BLaER1 (cell line): Measurements from ENCODE around the gene CDX2.
A peak's percentile ranks its signal among the peaks of the same experiment; 100 is the strongest.

Experiments
- H3K27ac ChIP-seq: shearing (Covaris generic); formaldehyde crosslinking; 2 replicates; pipeline ENCODE4 v1.8.1; 2022
- H3K27me3 ChIP-seq: shearing (Covaris generic); formaldehyde crosslinking; 2 replicates; pipeline ENCODE4 v1.8.1; 2022
- H3K36me3 ChIP-seq: shearing (Covaris generic); formaldehyde crosslinking; 2 replicates; pipeline ENCODE4 v1.8.1; 2022
- H3K4me1 ChIP-seq: shearing (Covaris generic); formaldehyde crosslinking; 2 replicates; pipeline ENCODE4 v1.8.1; 2022
- H3K4me2 ChIP-seq: shearing (Covaris generic); formaldehyde crosslinking; 2 replicates; pipeline ENCODE4 v1.8.1; 2022
- H3K4me3 ChIP-seq: shearing (Covaris generic); formaldehyde crosslinking; 2 replicates; pipeline ENCODE4 v1.8.1; 2022
- H3K9ac ChIP-seq: shearing (Covaris generic); formaldehyde crosslinking; 2 replicates; pipeline ENCODE4 v1.8.1; 2022
- H3K9me3 ChIP-seq: shearing (Covaris generic); formaldehyde crosslinking; 2 replicates; pipeline ENCODE4 v1.8.1; 2022
- H4K20me1 ChIP-seq: shearing (Covaris generic); formaldehyde crosslinking; 2 replicates; pipeline ENCODE4 v1.8.1; 2022
- Cebpa-rat ChIP-seq: shearing (Covaris generic); IDR thresholded peaks from 2 replicates; pipeline ENCODE4 v1.8.1; 2022

Gene CDX2

DNA sequence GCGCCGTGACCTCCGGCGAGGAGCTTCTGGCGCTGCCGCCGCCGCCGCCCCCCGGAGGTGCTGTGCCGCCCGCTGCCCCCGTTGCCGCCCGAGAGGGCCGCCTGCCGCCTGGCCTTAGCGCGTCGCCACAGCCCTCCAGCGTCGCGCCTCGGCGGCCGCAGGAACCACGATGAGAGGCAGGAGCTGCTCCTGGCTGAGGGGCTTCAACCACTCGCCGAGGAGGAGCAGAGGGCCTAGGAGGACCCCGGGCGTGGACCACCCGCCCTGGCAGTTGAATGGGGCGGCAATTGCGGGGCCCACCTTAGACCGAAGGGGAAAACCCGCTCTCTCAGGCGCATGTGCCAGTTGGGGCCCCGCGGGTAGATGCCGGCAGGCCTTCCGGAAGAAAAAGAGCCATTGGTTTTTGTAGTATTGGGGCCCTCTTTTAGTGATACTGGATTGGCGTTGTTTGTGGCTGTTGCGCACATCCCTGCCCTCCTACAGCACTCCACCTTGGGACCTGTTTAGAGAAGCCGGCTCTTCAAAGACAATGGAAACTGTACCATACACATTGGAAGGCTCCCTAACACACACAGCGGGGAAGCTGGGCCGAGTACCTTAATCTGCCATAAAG, 44.5 kb downstream of the CDX2 start:
- Histone ChIP-seq H3K9me3 (peaks cover 75% of the 10 kb centered on the region), H3K4me2 (no peak overlapping the region), H4K20me1 (peaks cover 90% of the 10 kb centered on the region), H3K36me3 (no peaks in the 10 kb centered on the region), H3K4me3 (peak overlapping the region; percentile 41; the same call in 1 of the 2 replicates), H3K27ac (no peak overlapping the region), H3K27me3 (peaks cover 100% of the 10 kb centered on the region), H3K4me1 (peaks cover 20% of the 10 kb centered on the region), H3K9ac (no peak overlapping the region)
- TF ChIP-seq Cebpa-rat = no peak

DNA sequence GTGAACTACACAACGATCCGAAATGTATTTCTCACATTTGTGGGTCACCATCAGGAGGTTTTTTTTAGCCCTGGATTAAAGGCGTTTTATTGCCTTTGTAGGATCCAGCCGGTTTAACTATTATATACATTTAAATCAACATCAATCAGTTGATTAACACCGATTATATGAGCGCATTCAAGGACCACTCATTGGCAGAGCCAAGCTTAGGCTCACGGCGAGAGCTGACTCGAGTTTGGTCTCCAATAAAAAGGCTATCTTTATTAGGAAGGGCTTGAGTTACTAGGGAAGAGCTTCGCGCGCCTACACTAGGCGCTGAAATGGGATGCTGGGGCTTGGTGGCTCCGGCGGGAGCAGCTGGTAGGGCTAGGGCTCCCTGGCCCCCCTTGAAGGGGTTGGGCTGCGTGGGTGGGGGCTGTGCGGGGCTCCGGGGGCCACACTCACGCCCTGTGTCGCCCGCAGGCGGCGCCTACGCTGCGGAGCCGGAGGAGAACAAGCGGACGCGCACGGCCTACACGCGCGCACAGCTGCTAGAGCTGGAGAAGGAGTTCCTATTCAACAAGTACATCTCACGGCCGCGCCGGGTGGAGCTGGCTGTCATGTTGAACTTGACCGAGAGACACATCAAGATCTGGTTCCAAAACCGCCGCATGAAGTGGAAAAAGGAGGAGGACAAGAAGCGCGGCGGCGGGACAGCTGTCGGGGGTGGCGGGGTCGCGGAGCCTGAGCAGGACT, 45.2 kb downstream of the CDX2 start:
- peak overlapping the region; percentile 41; the same call in 1 of the 2 replicates for H3K4me3 ChIP-seq
- H4K20me1 ChIP-seq = peaks cover 94% of the 10 kb centered on the region

DNA sequence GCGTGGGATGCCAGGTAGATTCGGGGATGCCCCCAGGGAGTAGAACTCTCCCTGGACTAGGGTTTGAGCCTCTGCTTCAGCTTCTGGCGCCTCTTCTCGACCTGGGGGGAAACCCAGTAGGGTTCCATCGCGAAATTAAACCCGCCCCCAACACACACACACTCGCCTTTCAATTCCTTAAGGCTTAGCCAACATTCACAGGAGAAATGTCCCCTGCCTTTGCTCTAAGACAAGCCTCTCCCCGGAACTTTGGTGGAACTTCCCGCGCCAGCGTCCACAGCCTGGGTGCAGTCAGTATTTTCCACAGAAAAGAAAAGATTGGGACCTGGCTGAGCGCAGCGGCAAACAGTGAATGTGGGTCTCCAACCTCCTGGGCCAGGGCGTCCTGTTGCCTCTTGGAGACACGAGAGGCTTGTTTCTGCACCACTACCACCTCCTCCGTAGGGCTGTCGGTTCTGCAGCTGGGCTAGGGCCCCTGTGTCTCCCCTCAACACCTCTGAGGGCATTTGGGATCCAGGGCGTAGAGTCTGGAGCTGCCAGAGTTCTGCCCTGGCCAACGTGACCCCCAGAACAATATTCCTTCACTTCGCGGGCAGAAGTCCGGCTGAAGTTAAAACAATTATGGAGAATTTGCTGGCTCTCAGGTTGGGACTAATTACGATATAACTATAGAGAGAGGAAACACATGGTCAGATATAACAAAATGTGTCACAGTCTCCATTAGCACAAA, 46.1 kb downstream of the CDX2 start:
- no peaks in the 10 kb centered on the region for H3K36me3 ChIP-seq
- peaks cover 94% of the 10 kb centered on the region for H4K20me1 ChIP-seq
- H3K27ac ChIP-seq = no peak overlapping the region
- H3K9me3 ChIP-seq = peaks cover 63% of the 10 kb centered on the region
- TF ChIP-seq Cebpa-rat = no peak
- H3K4me2 ChIP-seq = no peak overlapping the region
- peaks cover 100% of the 10 kb centered on the region for H3K27me3 ChIP-seq
- peaks cover 20% of the 10 kb centered on the region for H3K4me1 ChIP-seq
- H3K4me3 ChIP-seq = no peak overlapping the region
- no peak overlapping the region for H3K9ac ChIP-seq

More for the DNA sequence above, 45.2 kb downstream of the CDX2 start:
- Histone ChIP-seq H3K9me3 (peaks cover 70% of the 10 kb centered on the region), H3K27me3 (peaks cover 100% of the 10 kb centered on the region), H3K36me3 (no peaks in the 10 kb centered on the region), H3K9ac (no peak overlapping the region), H3K4me1 (peaks cover 20% of the 10 kb centered on the region), H3K27ac (no peak overlapping the region), H3K4me2 (no peak overlapping the region)
- no peak for TF ChIP-seq Cebpa-rat

DNA sequence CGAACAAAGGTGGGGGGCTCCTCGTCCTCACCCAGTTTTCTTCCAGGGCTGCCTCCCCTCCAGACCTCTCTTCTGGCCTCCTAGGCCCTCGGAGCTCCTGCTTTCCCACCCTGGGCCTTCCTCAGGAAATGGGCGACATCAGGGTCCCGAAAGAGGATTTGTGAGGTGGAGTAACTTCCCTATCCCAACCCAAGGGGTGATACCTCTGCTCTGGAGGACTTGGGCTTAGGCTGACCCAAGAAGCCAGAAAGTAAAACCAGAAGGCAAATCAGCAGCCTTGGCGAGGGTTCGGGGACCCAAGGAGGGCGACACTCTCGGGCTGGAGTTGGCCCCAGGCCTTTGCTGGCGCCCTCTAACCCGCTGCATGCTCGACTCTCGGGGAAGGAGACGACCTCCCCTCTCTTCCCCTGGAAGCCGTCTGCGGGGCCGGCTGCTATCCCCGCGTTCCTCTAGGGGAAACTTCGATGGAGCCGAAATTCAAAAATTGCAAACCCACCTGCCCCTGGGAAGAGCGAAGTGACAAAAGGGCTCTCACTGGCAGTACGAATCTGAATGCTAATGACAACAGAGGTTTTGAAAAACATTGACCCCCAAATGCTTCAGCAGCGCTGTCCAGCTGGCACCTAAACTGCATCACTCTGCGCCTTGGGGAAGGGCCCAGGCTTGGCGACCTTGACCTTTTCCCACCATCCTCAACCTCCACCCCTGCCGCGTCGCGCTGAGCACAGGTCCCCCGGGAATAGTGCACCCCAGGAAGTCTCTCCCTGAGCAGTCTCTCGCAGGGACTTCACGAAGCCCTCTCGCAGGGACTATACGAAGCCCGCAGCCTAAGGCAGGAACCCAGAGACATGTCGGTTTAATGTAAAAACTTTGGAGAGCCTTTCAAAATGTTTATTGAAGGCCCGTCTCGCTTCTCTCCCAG, 46.9 kb downstream of the CDX2 start:
- no peak overlapping the region for H3K27ac ChIP-seq
- peaks cover 93% of the 10 kb centered on the region for H4K20me1 ChIP-seq
- H3K4me3 ChIP-seq = peak overlapping the region; percentile 61; the same call in 1 of the 2 replicates
- H3K9me3 ChIP-seq = peaks cover 57% of the 10 kb centered on the region
- H3K4me1 ChIP-seq = peaks cover 20% of the 10 kb centered on the region
- no peak overlapping the region for H3K9ac ChIP-seq
- peak overlapping the region; percentile 87; the same call in 1 of the 2 replicates for H3K4me2 ChIP-seq
- TF ChIP-seq Cebpa-rat = no peak
- H3K36me3 ChIP-seq = no peaks in the 10 kb centered on the region
- peaks cover 100% of the 10 kb centered on the region for H3K27me3 ChIP-seq

DNA sequence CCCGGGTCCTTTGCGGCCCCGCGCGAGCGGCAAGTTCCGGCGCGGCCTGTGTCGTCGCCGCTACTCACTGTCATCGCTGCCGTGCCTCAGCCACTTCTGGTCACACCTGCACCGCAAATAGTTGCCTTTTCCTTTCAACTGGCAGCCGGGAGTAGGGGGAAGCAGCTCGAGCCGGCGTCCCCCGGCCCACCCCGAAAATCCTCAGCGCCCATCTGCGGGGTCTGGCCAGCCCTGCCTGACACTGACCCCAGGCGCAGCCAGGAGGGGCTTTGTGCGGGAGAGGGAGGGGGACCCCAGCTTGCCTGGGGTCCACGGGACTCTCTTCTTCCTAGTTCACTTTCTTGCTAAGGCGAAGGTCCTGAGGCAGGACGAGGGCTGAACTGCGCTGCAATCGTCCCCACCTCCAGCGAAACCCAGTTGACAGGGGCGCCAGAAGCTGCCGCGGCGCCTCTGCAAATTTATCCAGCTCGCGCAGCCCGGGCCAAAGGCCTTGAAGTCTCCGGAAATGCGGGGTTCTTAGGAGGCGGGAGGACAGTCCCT, 47.6 kb downstream of the CDX2 start:
- H3K4me1 ChIP-seq = peaks cover 20% of the 10 kb centered on the region
- H3K4me3 ChIP-seq = peak overlapping the region; percentile 61
- H3K27me3 ChIP-seq = peaks cover 100% of the 10 kb centered on the region
- peaks cover 90% of the 10 kb centered on the region for H4K20me1 ChIP-seq
- H3K4me2 ChIP-seq = peak overlapping the region; percentile 87
- H3K27ac ChIP-seq = no peak overlapping the region
- H3K9me3 ChIP-seq = peaks cover 50% of the 10 kb centered on the region
- H3K9ac ChIP-seq = no peak overlapping the region
- no peaks in the 10 kb centered on the region for H3K36me3 ChIP-seq
- no peak for TF ChIP-seq Cebpa-rat

DNA sequence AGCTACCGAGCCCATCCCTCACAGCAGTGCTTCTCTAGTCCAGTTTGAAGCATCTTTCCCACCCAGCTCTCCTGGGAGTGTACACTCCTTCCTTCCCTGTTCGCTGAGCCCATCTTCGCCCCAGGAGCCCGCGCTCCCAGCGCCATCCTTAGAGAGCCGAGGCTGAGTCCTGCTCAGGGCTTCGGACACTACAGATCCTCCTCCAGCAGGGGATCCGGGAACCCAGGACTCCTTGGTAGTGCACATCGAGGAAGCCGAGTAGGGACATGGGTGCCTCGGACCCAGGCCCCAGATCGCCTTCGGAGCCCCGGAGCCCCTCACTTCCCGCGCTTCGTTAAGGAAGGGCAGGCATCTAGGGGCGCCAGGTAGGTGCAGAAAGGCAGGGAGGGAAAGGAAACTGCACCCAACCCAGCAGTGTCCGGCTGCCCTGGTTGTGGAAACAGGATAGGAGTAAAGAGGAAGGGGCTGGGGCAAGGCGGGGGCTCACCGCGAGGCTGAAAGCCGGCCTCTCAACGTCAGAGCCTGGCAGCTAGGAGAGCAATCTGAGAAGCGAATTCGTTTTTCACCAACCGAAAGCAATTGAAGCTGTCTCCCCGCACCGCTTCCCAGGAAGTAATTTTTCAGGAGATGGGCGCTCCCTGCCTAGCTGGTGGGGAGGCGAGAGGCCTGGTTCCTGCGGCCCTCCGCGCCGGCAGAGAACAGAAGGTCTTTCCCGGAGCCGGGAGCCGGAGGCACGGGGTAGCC, 48.3 kb downstream of the CDX2 start:
- Histone ChIP-seq H3K4me2 (peak overlapping the region; percentile 87), H3K27me3 (peaks cover 100% of the 10 kb centered on the region), H3K27ac (no peak overlapping the region), H3K36me3 (no peaks in the 10 kb centered on the region), H3K4me1 (peaks cover 20% of the 10 kb centered on the region), H4K20me1 (peaks cover 88% of the 10 kb centered on the region), H3K4me3 (peak overlapping the region; percentile 61), H3K9ac (no peak overlapping the region), H3K9me3 (peaks cover 43% of the 10 kb centered on the region)
- no peak for TF ChIP-seq Cebpa-rat

DNA sequence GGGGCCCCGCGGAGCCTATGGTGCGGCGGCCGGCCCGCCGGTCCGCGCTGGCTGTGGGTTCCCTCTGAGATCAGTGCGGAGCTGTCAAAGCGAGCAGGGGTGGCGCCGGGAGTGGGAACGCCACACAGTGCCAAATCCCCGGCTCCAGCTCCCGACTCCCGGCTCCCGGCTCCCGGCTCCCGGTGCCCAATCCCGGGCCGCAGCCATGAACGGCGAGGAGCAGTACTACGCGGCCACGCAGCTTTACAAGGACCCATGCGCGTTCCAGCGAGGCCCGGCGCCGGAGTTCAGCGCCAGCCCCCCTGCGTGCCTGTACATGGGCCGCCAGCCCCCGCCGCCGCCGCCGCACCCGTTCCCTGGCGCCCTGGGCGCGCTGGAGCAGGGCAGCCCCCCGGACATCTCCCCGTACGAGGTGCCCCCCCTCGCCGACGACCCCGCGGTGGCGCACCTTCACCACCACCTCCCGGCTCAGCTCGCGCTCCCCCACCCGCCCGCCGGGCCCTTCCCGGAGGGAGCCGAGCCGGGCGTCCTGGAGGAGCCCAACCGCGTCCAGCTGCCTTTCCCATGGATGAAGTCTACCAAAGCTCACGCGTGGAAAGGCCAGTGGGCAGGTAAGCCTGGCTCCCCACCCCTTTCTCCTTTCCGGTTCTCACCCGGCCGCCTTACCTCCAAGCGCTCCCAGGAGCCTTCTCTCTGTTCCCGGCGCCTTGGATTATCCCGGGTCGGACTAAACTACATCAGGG, 49.0 kb downstream of the CDX2 start, which contains the start of gene PDX1:
TSS of gene PDX1 (plus strand) at position 67 of the 743 bp plus-strand sequence. CDS start at position 206, 139 bp downstream.
- Histone ChIP-seq H3K4me1 (peaks cover 20% of the 10 kb centered on the region), H3K36me3 (no peaks in the 10 kb centered on the region), H3K27me3 (peaks cover 100% of the 10 kb centered on the region), H4K20me1 (peaks cover 91% of the 10 kb centered on the region), H3K9me3 (peaks cover 36% of the 10 kb centered on the region), H3K4me2 (peak within 1 kb of the TSS; percentile 87), H3K9ac (no peak within 1 kb of the TSS), H3K4me3 (peak within 1 kb of the TSS; percentile 61), H3K27ac (no peak within 1 kb of the TSS)
- no peak for TF ChIP-seq Cebpa-rat

DNA sequence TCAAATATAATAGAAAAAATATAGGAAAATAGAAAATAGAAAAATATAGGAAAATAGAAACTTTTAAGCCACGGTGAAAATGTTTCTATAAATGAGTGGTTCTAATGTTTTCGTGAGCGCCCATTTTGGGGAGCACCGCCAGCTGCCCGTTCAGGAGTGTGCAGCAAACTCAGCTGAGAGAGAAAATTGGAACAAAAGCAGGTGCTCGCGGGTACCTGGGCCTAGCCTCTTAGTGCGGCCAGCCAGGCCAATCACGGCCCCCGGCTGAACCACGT, 49.5 kb downstream of the CDX2 start:
- Histone ChIP-seq H4K20me1 (peaks cover 86% of the 10 kb centered on the region), H3K27ac (no peak overlapping the region), H3K4me1 (peaks cover 20% of the 10 kb centered on the region), H3K36me3 (no peaks in the 10 kb centered on the region), H3K4me2 (peak overlapping the region; percentile 51), H3K9me3 (peaks cover 31% of the 10 kb centered on the region), H3K4me3 (peak overlapping the region; percentile 61), H3K27me3 (peaks cover 100% of the 10 kb centered on the region), H3K9ac (no peak overlapping the region)
- TF ChIP-seq Cebpa-rat = no peak
